WTC11 (cell line): ENCODE data around the gene TIMM44.

Experiments
- ATF1 ChIP-seq: sonication (generic); formaldehyde crosslinking; IDR thresholded peaks from 2 replicates; pipeline ENCODE4 v1.8.1; 2023; ENCODE audit warnings: mild to moderate bottlenecking, moderate library complexity, missing genetic modification reagents
- CTCF ChIP-seq: fragments of 200-600 bp; IDR thresholded peaks from 2 replicates; pipeline ENCODE4 v1.8.0; 2022; ENCODE audit warnings: antibody characterized with exemption
- FOXK1 ChIP-seq: sonication (generic); formaldehyde crosslinking; IDR thresholded peaks from 2 replicates; pipeline ENCODE4 v1.8.0; 2022; ENCODE audit warnings: mild to moderate bottlenecking, moderate library complexity, missing genetic modification reagents
- FOXP4 ChIP-seq: sonication (generic); formaldehyde crosslinking; IDR thresholded peaks from 2 replicates; pipeline ENCODE4 v1.8.0; 2022; ENCODE audit warnings: mild to moderate bottlenecking, missing genetic modification reagents
- MYBL2 ChIP-seq: sonication (generic); formaldehyde crosslinking; IDR thresholded peaks from 2 replicates; pipeline ENCODE4 v1.8.1; 2023; ENCODE audit warnings: mild to moderate bottlenecking, moderate library complexity, missing genetic modification reagents
- NFATC4 ChIP-seq: fragments of 250-450 bp; sonication (Bioruptor Pico); IDR thresholded peaks from 2 replicates; pipeline ENCODE4 v1.9.0; 2021; ENCODE audit warnings: mild to moderate bottlenecking
- SP1 ChIP-seq: sonication (generic); formaldehyde crosslinking; conservative IDR thresholded peaks from 2 replicates; pipeline ENCODE4 v1.8.1; 2022; ENCODE audit warnings: missing genetic modification reagents
- ZNF263 ChIP-seq: sonication (generic); formaldehyde crosslinking; IDR thresholded peaks from 2 replicates; pipeline ENCODE4 v1.8.1; 2022; ENCODE audit warnings: low read depth, mild to moderate bottlenecking, moderate library complexity, missing genetic modification reagents
- TF ChIP-seq, protein P1 (sequence below): sonication (generic); formaldehyde crosslinking; IDR thresholded peaks from 2 replicates; pipeline ENCODE4 v1.8.1; 2023; ENCODE audit warnings: mild to moderate bottlenecking, missing genetic modification reagents, moderate library complexity

DNA sequence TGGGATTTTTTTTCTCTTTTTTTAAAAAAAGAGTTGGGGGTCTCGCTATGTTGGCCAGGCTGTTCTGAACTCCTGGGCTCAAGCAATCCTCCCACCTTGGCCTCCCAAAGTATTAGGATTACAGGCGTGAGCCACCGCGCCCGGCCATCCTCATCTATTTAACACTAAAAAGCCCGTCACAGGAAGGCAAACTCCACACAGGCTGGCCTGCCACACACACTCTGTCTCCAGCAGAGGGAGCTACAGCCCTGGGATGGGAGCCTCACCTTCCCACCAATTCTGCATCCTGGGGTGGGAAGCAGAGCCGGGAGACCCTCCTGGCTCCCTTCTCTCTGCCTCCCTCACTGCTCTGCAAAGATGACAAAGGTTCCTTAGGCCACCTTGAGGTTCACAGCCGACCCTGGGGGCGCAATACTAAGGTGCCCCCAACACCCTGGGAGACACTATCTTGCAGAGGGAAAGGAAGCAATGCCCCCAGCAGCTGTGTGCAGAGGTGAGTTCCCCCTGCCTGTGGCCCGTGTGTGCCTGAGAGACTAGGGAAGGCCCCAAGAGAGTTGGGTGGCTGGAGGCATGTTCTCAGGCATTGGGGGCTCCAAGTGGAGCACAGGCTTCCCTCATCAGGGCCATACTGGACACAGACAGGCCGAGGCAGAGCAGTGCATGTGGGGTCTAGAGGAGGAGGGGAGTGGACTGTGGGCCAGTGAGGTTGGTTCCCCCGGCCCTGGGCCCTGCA, 27.4 kb upstream of the TIMM44 start:
- TF ChIP-seq CTCF (peak; percentile 76), NFATC4 (CRISPR knock-in tag) (no peak), SP1 (CRISPR knock-in tag) (no peak), ATF1 (CRISPR knock-in tag) (no peak), FOXK1 (no peak), FOXP4 (CRISPR knock-in tag) (no peak), ZNF263 (CRISPR knock-in tag) (no peak), MYBL2 (no peak)
- TF ChIP-seq, protein P1, sequence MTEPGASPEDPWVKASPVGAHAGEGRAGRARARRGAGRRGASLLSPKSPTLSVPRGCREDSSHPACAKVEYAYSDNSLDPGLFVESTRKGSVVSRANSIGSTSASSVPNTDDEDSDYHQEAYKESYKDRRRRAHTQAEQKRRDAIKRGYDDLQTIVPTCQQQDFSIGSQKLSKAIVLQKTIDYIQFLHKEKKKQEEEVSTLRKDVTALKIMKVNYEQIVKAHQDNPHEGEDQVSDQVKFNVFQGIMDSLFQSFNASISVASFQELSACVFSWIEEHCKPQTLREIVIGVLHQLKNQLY (CRISPR knock-in tag) = no peak
